ENCODE data around the gene CHAF1A.

The CHAF1A gene

DNA sequence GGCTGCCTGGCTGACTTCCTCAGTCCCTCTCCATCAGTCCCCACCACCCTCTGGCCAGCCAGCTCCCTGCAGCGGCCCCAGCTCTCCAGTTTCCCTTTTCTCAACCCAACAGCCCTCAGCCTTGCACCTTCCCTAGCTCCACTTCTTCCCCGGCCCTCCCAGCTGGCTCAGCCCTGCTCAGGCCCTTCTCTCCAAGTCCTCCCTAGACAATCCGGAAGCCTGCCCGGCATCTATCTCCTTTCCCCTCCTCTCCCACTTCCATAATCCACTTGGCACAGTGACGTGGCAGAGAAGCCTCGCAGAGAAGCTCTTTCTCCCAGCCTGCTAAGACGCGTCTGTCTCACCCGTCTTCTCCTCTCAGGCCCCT, 54.0 kb downstream of the CHAF1A start:
- peak overlapping the region; percentile 79 for H3K27ac ChIP-seq (ENCODE audit: poor library complexity, severe bottlenecking)
- peaks cover 12% of the 10 kb centered on the region for H3K4me1 ChIP-seq (ENCODE audit: insufficient read depth, poor library complexity, severe bottlenecking)
- no peaks in the 10 kb centered on the region for H3K27me3 ChIP-seq (ENCODE audit: insufficient read depth, poor library complexity, severe bottlenecking)
- TF ChIP-seq CTCF (IDR thresholded peaks at IDR 0.05; ENCODE audit: poor library complexity, severe bottlenecking) = no peak
- peak overlapping the region; percentile 58 for H3K4me3 ChIP-seq (ENCODE audit: severe bottlenecking)
- DNase-seq (ENCODE audit: low spot score) (no peak), ATAC-seq (ENCODE audit: low read depth) (peak; percentile 33; the same call in 2 of the 3 replicates)
- peaks cover 32% of the 10 kb centered on the region for H3K36me3 ChIP-seq (ENCODE audit: low read depth)
- no peaks in the 10 kb centered on the region for H3K9me3 ChIP-seq (ENCODE audit: severe bottlenecking)

- no peak for TF ChIP-seq CTCF (IDR thresholded peaks at IDR 0.05; ENCODE audit: poor library complexity, severe bottlenecking)
- Histone ChIP-seq H3K27me3 (ENCODE audit: insufficient read depth, poor library complexity, severe bottlenecking) (no peaks in the 10 kb centered on the region), H3K27ac (ENCODE audit: poor library complexity, severe bottlenecking) (peak overlapping the region; percentile 79), H3K4me3 (ENCODE audit: severe bottlenecking) (peak overlapping the region; percentile 58), H3K9me3 (ENCODE audit: severe bottlenecking) (no peaks in the 10 kb centered on the region), H3K4me1 (ENCODE audit: insufficient read depth, poor library complexity, severe bottlenecking) (peaks cover 12% of the 10 kb centered on the region), H3K36me3 (ENCODE audit: low read depth) (peaks cover 28% of the 10 kb centered on the region)
- ATAC-seq (ENCODE audit: low read depth) = no peak
- DNase-seq (ENCODE audit: low spot score) = no peak
These were observed 54.6 kb downstream of the CHAF1A start for GRCh38 chr19:4456843-4457653.

DNA sequence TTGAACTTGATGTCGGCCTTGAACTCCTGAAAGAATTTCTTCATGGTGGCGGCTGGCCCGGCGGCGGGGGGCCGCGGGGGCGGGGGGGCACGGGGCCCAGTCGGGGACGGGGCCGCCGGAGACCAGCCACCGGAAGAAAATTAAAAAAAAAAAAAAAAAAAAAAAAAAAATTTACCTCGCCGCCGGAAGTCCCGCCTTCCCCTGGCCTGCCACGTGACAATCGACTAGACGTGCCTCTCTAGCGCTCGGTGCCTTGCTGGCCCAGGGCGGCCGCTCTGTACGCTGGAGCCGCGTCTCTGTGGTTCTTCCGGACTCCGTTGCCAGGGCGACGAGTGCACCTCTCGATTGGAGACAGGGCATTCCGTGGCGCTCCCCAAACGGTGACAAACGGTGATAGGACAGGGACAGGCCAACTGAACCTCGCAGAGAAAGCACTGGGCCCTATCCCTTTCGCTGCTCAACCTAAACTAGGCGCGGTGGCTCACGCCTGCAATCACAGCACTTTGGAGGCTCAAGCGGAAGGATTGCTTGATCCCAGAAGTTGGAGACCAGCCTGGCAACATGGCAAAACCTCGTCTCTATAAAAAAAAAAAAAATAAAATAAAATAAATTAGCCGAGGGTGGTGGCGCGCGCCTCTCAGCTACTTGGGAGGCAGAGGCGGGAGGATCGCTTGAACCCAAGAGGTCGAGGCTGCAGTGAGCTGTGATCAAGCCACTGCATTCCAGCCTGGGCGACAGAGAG, 55.4 kb downstream of the CHAF1A start, which contains the start of gene UBXN6:
Gene UBXN6, minus strand, starts transcription at position 141 of the 742 bp plus-strand sequence. Its CDS starts 97 bp downstream, at position 44.
- Histone ChIP-seq H3K36me3 (ENCODE audit: low read depth) (peaks cover 20% of the 10 kb centered on the region), H3K4me3 (ENCODE audit: severe bottlenecking) (peak within 1 kb of the TSS; percentile 58), H3K27me3 (ENCODE audit: insufficient read depth, poor library complexity, severe bottlenecking) (no peaks in the 10 kb centered on the region), H3K27ac (ENCODE audit: poor library complexity, severe bottlenecking) (peak within 1 kb of the TSS; percentile 79), H3K4me1 (ENCODE audit: insufficient read depth, poor library complexity, severe bottlenecking) (peaks cover 12% of the 10 kb centered on the region), H3K9me3 (ENCODE audit: severe bottlenecking) (no peaks in the 10 kb centered on the region)
- DNase-seq (ENCODE audit: low spot score) (peak; percentile 98), ATAC-seq (ENCODE audit: low read depth) (peak; percentile 73)
- TF ChIP-seq CTCF (IDR thresholded peaks at IDR 0.05; ENCODE audit: poor library complexity, severe bottlenecking) = no peak

DNA sequence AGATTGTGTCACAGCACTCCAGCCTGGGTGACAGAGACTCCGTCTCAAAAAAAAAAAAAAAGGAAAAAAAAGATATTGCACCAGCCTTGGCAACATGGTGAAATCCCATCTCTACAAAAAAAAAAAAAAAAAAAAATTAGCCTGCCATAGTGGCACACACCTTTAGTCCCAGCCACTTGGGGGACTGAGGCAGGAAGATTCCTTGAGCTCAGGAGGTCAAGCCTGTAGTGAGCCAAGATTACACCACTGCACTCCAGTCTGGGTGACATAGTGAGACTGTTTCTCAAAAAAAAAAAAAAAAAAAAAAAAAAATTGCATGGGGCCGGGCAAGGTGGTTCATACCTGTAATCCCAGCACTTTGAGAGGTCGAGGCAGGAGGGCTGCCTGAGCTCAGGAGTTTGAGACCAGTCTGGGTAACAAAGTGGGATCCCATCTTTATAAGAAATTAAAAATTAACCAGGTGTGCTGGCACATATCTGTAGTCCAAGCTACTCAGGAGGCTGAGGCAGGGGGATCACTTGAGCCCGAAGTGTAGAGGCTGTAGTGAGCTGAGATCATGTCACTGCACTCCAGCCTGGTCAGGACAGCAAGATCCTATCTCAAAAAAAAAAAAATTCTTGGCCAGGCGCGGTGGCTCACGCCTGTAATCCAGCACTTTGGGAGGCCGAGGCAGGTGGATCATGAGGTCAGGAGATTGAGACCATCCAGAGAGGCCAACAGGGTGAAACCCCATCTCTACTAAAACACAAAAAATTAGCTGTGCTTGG, 62.6 kb downstream of the CHAF1A start:
- Histone ChIP-seq H3K36me3 (ENCODE audit: low read depth) (no peaks in the 10 kb centered on the region), H3K27ac (ENCODE audit: poor library complexity, severe bottlenecking) (no peak overlapping the region), H3K9me3 (ENCODE audit: severe bottlenecking) (no peaks in the 10 kb centered on the region), H3K4me3 (ENCODE audit: severe bottlenecking) (no peak overlapping the region), H3K27me3 (ENCODE audit: insufficient read depth, poor library complexity, severe bottlenecking) (no peaks in the 10 kb centered on the region), H3K4me1 (ENCODE audit: insufficient read depth, poor library complexity, severe bottlenecking) (no peaks in the 10 kb centered on the region)
- DNase-seq (ENCODE audit: low spot score) = no peak
- no peak for TF ChIP-seq CTCF (IDR thresholded peaks at IDR 0.05; ENCODE audit: poor library complexity, severe bottlenecking)
- no peak for ATAC-seq (ENCODE audit: low read depth)
